GM21515 (cell line): ENCODE results near the gene CDC42BPB.

Experiments
- ATAC-seq: cut with Tn5 transposase; IDR thresholded peaks from one replicate; pipeline ENCODE4 v1.9.1; 2021; ENCODE audit not compliant: unreplicated experiment

Gene CDC42BPB

DNA sequence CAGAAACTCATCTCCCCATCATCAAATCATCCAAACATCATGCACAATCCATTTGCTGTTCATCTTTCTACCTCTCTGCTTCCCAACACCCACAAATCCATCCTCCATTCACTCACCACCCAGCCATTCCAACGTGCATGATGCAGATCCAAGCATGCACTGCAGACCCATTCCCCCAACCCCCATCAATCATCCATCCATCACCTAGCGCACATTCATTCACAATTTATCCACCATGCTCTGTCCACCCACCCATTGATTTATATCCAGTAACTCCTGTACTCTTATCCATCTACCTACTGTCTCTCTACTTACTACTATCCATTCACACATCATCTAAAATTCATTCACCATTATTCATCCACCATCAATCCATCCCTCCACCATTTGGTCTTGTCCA is 138.9 kb downstream of the CDC42BPB start:
- no peak for ATAC-seq

DNA sequence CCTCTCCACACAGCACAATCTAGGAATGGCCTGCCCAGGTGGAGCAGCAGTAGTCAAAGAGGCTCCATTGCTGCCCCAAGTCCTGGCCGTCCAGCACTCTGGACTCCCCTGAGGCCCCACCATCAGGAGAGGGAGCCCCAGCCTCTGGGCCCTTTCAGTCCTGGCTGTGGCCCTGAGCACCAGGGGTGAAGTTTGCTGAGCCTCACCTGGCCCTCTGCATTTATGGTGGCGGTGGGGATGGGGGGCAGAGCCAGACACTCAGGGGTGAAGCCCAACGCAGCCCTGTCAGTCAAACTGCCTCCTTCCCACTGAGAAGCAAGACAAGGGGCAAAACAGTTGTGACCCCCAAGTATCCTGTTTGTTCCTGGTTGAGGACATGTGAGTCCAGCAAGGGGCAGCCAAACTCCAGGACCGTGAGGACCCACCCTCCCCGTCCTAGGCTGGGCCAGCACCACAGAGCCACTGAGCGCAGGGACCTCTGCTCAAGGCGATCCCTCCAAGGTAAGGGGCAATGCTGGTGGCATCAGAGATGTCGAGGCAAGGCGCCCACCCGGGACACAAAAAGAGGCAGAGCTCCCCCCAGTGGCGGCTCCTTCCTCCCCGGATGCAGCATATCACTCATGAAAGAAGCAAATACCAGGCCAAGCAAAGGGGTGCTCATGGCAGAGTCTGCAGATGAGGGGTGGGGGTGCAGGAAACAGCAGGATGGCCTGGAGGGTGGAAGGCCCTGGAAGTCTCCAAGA is 139.7 kb downstream of the CDC42BPB start:
- no peak for ATAC-seq

DNA sequence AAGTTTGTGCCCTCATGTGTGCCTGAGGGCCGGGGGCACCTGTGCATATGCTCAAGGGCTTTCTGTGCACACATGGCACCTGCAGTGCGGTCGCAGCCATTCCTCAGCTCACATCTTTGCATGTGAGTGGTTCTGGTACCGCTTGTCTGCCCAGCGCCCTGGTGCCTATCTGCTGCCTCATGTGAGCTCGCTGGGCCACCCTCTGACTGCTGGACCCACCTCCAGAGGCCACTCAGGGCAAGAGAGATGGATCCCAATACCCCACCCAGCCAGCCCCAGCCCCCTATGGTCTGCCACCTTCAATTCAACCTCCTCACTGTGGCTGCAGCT is 140.3 kb downstream of the CDC42BPB start:
- no peak for ATAC-seq

DNA sequence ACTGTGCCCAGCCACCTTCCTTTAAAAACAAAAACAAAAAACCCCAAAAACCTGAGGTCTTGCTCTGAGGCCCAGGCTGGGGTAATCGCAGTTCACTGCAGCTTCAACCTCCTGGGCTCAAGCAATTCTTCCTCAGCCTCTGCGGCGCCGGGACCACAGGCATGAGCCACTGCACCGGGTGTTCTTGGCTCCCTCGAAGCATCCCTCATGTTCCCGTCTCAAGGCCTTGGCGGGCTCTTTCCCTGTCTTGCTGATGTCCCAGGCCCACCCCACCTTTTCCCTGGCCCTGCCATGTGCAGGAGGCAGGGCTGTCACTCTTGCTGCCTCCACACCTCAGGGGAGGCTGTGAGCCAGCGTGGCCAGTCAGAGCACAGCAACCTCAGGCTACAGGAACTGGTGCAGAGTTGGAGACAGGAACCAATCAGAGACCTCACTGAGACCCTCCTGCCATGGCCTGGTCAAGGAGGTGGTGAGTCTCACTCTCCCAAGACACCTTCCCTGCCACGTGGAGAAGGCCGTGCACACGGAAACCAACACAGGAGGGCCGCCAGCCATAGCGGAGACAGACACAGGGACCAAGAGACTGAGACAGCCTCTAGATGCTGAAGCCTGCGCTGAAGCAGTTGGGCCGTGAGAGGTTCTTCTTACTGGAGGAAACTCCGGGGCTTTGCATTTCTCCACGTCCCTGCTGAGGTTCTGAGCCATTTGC is 140.8 kb downstream of the CDC42BPB start:
- no peak for ATAC-seq

DNA sequence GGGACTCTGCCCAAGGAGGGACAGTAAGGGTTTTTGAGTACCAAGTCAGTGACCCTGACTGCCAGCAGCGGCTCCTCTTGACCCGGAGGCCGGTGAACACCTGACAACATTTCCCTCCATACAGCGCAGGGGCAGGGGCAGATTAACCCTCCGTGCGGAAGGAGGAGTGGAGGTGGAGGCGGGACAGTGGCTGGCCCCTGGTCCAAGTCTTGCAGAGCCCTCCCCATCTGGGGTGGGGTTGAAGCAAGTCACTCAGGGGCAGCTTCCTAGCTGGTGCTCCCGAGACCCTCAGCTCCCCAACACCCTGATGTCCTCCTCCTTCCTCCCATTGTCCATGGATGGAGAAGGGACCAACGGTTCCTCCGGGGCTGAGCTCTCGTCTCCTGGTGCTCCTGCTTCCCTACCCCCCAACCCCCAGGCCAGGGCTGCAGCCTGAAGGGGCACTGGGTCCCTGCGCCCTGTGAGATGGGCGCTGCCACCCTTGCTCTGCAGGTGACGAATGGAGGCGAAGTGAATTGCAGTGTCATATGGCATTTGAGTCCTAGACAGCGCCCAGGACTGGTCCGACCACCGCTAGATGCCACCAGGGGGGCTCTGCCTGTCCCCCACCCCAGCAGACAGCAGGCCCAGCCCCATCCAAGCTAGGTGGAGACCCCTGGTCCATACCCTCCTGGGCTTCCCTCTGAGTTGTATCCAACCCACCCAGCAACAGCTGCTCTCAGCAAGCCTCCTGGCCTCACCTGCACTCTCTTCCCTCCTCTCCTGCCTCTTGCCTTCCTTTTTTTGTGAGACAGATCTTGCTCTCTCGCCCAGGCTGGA is 141.8 kb downstream of the CDC42BPB start:
- no peak for ATAC-seq

DNA sequence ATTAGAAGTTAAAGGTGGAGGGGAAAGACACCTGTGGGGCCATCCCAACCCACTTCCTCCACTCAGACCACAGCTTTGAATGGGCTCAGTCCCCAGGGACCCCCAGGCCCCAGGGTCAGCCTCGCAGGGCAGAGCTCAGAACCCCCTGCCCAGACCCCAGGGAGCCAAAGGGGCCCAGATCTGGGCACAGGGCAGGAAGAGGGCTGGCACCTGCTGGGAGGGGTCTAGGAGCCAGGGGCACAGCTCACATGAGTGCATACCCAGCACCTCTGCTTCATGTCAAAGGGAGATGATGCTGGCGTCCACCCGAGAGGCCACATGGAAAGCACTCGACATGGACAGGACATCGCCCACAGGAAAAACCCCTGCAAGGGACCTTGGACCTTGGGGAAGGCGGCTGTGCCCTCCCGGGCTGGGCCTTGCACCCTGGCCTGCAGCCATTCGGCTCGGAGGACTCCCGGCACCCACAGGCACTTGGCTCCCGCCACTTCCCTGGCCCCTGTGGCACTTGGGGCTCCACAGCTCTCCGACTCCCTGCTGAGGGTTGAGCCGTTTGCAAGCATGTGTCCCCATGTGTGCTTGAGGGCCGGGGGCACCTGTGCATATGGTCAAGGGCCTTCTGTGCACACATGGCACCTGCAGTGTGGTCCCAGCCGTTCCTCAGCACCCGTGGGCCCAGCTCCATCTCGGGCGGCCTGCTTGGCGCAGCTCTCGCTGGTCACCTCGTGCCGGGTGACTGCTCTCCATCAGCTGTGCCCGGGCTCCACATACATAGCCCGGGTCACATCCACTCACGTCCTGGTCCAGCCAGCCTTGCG is 142.7 kb downstream of the CDC42BPB start:
- no peak for ATAC-seq

DNA sequence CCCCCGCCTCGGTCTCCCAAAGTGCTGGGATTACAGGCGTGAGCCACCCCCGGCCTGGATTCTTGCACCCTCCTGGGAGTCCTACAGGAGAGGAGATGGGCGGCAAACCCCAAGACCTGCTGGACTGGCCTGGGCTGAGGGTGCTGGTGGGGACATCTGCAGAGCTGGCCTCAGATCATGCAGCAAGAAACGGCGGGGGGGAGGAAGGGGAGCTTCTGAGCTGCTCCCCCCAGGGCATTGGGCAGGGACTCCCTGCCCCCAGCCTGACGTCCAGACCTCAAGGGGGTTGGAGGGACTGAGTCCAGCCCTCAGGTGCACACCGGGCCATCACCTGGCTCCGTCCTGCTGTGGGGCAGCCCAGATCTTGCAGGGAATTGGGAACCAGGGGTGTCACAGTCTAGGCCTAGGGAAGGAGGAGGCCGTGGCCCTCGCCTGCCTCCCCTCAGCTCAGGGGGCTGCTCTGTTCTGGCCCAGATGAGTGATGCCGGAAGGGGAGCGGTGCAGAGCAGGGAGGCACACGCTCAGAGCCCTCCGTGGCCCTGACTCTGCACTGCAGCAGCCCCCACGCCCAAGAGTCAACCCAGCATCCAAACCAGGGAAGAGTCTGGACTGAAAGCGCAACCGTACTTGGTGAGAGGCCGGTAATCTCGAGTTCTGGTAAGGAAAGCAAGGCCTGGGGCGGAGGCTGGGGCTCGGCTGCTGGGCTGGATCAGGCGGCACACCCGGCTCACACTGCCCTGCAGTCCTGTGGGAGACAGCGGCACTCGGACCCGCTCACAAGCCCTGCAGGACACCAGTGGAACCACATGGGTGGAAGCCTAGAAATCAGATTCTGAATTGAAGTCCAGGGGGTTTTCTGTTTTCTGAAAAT is 143.8 kb downstream of the CDC42BPB start:
- no peak for ATAC-seq

DNA sequence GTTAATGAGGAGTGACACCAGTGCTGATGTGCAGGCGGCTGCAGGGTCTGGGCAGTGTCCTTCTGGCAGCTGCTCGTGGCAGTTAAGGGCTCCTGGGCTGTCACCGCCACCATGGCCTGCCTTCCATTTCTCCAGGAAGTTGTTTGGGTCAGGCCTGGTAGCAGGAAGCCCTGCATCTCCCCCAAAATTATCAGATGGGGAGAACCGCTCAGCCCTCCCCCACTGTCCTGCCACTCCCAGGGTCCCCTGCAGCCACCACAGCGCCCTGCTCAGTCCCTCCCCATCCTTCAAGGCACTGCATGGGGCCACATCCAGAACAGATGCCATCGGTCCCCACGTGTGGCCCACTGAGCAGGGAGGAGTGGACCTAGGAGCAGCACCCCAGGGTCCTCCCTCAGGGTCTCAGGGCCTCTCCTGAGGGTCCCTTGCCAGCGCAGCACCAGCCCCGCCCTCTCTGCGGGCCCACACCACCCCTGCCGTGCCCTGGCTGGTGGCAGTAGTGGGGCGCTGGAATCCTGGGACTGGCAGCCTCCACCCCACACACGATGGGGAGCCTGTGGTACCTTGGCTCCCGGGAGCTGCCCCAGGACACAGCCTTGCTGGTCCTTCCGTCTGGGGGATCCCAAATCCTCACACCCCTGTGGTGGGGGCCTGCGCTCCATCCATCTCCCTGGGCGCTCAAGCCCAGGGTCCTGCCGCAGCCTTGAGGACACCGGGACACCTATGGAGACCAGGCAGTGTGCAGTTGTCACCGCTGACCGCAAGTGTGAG is 145.2 kb downstream of the CDC42BPB start:
- no peak for ATAC-seq

DNA sequence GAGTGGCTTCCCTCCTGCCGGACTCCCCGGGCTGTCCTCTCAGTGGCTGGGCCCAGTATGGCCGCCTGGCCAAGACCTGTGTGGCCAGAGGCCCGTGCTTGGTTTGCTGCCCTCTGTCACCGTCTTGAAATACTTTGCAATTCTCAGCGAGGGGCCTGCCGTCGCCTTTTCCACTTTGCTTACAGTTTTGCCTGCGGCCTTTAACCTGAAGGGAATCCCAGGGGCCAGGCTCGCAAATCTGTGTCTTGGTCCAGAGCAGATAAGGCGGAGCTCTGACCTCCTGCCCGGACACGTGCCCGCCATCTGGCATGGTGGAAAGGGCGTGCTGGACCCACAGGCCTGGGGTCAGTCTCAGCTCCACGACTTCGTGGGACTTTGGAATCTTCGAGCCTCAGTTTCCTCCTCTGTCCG is 145.8 kb downstream of the CDC42BPB start:
- ATAC-seq = no peak

DNA sequence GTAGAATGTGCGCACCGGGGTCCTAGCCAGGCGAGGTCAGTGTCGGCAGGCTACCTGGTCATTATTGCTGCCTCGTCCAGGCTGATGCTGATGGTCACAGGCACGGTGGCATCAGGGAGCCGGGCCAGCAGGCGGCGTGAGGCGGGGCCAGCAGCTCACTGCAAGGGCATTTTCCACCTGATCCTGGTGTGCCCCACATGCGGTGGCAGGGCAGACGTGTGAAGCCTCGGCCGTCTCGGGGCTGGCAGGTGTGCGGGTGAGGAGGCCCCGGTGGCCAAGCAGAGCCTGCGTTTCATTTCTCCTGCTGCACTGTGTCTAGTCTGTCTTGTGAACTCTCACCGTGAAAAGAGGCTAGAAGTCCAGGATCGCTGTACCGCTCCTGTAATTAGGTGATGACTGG is 146.9 kb downstream of the CDC42BPB start:
- ATAC-seq = no peak

DNA sequence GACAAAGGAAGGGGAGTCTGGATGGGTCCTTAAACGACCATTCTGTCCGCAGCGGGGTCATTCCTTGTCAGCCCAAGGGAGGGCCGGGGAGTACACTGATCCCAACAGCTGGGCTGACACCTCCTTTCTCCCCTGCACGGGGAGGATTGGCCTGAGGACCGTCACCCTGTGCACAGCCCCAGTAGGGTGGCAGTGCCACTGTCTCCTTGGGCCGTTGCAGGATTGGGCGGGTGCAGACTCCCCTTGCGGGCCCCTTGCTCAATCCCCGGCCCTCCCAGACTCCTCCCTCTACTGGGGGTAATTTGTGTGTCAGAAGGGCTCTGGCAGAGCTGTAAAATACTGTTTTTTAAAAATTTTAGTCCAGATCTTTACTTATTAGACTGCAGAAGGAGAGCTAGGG is 147.4 kb downstream of the CDC42BPB start:
- no peak for ATAC-seq

DNA sequence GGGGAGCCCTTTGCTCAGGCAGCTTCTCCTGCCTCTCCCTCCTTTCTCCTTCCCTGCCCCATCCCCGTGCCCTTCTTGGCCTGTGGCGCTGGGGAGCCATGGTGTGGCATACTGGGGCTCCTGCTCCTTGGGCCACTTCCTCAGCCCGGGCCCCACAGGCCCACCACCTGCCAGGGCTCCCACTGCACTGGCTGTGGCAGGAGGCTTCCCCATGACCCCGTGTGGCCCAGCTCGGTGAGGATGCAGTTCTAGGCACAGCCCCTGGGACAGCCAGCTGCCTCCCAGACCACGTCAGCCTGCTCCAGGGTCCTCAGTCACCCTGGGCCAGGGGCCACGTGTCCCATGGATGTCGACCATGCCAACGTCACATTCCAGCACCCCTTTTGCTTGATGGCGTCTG is 147.9 kb downstream of the CDC42BPB start:
- no peak for ATAC-seq

DNA sequence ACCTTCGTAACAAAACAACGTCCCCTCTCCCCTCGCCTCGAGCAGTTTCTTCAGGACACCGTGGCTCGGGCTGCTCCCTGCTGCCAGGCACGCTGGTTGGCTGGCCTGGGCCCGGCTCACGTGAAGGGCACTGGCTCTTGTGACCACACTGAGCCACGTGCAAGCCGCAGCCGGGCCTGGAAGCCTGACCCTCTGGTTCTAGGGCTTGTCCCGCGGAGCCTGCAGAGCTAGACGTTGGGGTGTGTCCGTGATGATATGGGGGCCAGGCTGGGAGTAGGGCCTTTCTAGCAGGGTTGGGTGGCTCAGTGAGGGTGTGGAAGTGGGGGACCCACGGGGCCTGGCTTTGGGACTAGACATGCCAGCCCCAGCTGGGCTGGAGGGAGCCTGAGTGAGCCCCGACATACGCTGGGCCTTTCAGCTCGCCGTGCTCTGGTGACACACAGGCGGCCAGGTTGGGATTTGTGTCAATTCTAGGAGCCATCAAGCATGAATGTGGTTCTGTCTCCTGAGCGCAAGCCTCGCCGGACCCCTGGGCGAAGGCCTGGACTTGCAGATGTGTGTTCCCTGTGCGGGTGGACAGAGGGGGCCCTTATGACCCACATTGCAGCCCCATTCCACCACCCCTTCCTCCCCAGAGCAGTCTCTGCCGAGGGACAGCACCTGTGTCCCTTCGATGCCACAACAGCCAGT is 148.4 kb downstream of the CDC42BPB start:
- ATAC-seq = no peak

DNA sequence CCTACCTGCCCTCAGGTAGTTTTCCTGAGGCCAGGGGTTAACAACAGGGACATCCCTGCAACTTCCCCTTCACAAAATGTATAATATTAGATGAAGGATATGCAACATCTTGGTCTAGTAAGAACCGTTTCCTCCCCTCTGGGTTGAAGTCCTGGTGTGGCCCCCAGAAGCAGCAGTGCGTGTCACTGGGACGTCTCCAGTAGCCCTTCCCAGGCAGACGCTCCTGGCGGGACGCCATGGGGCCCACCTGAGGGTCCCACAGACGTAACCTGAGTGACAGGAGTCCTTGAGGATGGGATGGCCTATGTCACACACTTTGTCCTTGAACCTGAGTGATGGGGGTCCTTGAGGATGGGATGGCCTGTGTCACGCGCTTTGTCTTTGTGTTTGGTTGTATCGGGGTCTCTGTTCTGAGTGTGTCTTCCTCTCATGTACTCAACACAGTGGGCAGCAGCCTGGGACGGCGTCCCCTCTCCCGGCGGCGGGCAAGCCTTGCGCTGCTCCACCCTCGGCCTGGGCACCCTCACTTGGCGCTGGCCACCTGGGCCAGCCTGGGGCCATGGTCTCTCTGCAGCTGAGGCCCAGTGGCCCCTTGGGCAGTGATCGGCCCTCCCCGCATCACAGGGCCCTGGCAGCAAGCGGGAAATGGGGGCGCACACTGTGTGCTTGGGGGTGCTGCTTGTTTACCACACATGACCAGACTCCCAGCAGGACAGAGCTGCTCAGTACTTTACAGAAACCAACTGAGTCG is 149.2 kb downstream of the CDC42BPB start:
- ATAC-seq = no peak

DNA sequence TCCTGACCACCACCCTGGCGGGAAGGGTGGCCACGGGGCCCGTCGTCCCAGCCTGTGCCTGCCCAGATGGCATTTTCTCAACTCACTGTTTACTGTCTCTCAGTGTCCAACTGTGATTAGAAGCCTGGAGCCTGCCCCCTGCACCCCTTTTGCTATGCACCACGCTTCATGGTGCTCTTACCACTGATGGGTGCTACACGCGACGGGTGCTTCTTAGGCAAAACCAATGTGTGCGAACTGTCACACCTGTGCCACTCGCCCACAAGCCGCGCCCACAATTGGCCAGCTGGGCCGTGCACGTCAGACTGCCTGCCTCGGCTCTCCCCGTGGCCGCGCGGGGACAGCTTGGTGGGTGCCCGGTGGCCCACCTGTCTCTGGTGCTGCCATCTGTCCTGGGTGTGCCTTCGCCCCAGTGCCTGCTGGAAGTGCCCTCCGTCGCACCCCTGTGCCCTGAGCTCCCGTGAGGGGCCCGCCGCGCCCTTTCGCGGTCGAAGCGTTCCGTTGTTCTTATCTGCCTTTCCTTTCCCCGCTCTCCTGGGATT is 150.0 kb downstream of the CDC42BPB start:
- ATAC-seq = no peak

DNA sequence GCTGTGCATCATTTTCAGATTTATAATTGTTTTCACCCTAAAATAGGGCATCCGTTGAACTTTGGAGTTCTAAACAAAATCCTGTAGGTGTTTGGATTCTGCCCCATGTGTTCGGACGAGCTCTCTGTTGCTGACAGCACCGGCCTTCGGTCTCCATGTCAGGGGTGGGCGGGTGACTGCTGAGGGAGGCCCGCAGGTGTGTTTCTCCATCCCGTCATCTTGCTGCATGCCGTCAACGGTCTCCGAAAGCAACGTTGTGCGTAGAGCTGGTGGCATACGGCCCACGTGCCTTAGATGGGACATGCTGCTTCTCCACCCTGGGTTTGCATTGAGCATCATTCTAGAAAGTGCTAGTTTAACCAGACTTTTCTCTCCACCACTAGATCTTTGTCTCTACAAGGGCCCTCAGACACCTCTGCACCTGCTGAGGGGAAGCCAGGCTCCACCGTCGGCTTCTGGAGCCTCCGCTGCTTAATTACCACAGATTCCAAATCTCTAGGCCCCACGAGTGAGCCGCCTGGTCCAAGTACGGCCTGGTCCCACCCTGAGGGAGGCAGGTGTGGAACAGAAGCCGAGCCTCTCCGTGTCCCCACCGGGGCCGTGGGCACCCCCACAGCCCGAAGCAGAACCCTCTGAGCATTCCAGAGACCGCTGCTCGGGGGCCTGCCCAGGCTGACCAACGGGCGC is 150.6 kb downstream of the CDC42BPB start:
- no peak for ATAC-seq
